GM23338 (cell line): ENCODE results near the gene NIPAL1.
"Not testable (repeated sequence)": the region's sequence is repeated elsewhere in the genome, so short reads cannot be mapped to it uniquely, and the experiment has no call there.

ENCODE experiments used
- NANOG ChIP-seq: IDR thresholded peaks from 2 replicates; pipeline ENCODE4 v1.6.1; 2016; ENCODE audit warnings: antibody characterized with exemption, borderline replicate concordance
- POLR2AphosphoS5 ChIP-seq: IDR thresholded peaks from 2 replicates; pipeline ENCODE4 v1.6.1; 2016; ENCODE audit warnings: antibody characterized with exemption, low read depth
- ZNF114 ChIP-seq: fragments of 250-450 bp; sonication (Bioruptor Pico); IDR thresholded peaks from 2 replicates; pipeline ENCODE4 v1.5.0; 2020; ENCODE audit warnings: mild to moderate bottlenecking, moderate library complexity
- TF ChIP-seq, protein P1 (sequence below), 2 experiments: fragments of 200-600 bp in 1 of 2; sonication (generic) in 1 of 2; conservative IDR thresholded peaks; 2 replicates each; pipeline versions ENCODE4 v1.5.1 to v1.6.1; 2016 to 2017; ENCODE audit warnings: antibody characterized with exemption in 2 of 2, low read depth in 2 of 2, mild to moderate bottlenecking in 2 of 2, moderate library complexity in 1 of 2

DNA sequence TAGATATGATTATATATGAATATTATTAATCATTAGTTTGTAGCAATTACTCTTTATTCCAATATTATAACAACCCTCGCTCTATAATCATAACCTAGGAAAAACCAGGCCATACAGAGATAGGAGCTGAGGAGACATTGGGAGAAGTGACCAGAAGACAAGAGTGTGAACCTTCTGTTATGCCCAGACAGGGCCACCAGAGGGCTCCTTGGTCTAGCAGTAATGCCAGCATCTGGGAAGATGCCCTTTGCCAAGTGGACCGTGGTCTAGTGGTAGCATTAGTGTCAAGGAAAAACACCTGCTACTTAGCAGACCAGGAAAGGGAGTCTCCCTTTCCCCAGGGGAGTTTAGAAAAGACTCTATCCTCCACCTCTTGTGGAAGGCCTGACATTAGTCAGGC lies 13.0 kb upstream of the NIPAL1 start:
- TF ChIP-seq, protein P1, sequence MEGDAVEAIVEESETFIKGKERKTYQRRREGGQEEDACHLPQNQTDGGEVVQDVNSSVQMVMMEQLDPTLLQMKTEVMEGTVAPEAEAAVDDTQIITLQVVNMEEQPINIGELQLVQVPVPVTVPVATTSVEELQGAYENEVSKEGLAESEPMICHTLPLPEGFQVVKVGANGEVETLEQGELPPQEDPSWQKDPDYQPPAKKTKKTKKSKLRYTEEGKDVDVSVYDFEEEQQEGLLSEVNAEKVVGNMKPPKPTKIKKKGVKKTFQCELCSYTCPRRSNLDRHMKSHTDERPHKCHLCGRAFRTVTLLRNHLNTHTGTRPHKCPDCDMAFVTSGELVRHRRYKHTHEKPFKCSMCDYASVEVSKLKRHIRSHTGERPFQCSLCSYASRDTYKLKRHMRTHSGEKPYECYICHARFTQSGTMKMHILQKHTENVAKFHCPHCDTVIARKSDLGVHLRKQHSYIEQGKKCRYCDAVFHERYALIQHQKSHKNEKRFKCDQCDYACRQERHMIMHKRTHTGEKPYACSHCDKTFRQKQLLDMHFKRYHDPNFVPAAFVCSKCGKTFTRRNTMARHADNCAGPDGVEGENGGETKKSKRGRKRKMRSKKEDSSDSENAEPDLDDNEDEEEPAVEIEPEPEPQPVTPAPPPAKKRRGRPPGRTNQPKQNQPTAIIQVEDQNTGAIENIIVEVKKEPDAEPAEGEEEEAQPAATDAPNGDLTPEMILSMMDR (conservative IDR thresholded peaks at IDR 0.05; ENCODE audit: low read depth in 2 of 2), result peak; percentile 39 to 69
- TF ChIP-seq ZNF114, POLR2AphosphoS5, NANOG: not testable (repeated sequence)
